K562 treated with DMSO at 1 percent for 48 hours (cell line): Measurements from ENCODE around the gene ZC3H10. TPM values are rescaled to one million over a fixed set of nuclear protein-coding genes. Genes with fewer than 3 reads are reported as not detected.

Experiments
- total RNA-seq: library from RNA; unstranded; fragments of 300-600 nt; gene quantifications from 2 replicates; pipeline ENCODE4 v1.2.3, GENCODE V29; 2022; ENCODE audit warnings: low replicate concordance; ENCODE audit errors: extremely low read depth

The ZC3H10 gene, protein sequence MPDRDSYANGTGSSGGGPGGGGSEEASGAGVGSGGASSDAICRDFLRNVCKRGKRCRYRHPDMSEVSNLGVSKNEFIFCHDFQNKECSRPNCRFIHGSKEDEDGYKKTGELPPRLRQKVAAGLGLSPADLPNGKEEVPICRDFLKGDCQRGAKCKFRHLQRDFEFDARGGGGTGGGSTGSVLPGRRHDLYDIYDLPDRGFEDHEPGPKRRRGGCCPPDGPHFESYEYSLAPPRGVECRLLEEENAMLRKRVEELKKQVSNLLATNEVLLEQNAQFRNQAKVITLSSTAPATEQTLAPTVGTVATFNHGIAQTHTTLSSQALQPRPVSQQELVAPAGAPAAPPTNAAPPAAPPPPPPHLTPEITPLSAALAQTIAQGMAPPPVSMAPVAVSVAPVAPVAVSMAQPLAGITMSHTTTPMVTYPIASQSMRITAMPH
- not detected in 2 replicates for total RNA-seq

DNA sequence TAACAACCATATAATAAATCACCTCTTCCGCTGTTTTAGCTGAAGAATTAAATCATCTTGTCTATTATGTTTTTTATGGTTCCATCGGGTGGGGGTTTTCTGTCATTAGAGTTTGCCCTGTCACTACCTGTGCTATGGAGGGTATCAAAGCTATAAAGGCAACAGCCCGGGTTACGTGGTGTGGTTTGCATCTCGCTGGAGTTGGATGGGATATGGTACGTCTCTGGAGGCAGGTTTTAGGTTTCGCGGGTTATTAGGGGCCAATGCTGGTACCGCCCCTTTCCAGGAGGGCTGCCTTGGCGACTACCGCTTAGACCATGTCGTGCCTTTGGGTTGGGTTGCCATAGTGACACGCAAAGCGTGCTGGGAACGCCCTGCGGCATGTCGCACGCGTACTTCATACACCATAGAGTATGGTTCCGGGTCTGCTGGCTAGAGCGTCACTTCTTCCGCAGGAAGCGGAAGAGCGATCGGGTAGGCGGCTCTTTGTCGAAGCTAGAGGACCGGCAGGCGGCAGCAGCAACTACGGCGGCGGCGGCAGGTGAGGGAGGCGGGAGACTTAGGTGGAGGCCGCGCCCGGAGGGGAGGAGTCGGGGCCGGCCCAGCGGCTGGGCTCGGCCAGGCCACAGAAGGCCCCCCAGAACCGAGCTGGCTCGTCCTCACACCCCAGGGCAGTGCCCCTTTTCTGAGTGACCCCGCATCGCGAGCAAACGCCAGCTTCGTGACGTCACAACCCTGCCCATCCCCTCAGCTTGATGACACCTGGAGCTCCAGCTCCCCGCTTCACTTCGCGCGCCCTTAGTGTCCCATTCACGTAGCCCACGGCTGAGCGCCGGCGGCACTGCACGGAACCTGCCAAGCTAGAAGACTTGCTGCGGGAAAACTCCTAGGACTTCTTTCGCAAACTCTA lies at the start of gene ZC3H10:
Gene ZC3H10 (plus strand): TSS at position 489 of the 910 bp plus-strand sequence. CDS start 2,297 bp downstream, outside the sequence.

DNA sequence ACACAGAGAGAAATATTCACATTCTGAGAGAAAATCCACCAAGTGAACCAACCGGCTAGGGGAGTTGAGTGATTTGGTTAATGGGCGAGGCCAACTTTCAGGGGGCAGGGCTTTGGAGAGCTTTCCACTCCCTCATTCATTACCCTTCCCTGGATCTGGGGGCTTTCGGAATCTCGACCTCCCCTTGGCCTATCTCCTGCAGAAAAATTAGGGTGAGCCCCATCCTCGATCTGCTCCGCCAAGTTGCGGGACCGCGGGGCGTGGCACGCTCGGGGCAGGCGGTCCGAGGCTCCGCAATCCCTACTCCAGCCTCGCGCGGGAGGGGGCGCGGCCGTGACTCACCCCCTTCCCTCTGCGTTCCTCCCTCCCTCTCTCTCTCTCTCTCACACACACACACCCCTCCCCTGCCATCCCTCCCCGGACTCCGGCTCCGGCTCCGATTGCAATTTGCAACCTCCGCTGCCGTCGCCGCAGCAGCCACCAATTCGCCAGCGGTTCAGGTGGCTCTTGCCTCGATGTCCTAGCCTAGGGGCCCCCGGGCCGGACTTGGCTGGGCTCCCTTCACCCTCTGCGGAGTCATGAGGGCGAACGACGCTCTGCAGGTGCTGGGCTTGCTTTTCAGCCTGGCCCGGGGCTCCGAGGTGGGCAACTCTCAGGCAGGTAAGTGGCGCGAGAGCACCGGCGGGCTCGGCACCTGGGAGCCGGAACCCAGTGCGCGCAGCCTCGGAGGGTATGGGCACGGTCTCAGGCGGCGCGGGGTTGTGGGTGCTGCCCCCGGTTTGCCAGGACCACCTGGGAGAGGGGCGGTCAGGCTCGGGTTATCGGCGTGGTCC lies 38.1 kb upstream of the ZC3H10 start, which contains the start of gene ERBB3:
Gene ERBB3 (plus strand): TSS at position 443 of the 833 bp plus-strand sequence. CDS start 136 bp downstream, at position 579.

DNA sequence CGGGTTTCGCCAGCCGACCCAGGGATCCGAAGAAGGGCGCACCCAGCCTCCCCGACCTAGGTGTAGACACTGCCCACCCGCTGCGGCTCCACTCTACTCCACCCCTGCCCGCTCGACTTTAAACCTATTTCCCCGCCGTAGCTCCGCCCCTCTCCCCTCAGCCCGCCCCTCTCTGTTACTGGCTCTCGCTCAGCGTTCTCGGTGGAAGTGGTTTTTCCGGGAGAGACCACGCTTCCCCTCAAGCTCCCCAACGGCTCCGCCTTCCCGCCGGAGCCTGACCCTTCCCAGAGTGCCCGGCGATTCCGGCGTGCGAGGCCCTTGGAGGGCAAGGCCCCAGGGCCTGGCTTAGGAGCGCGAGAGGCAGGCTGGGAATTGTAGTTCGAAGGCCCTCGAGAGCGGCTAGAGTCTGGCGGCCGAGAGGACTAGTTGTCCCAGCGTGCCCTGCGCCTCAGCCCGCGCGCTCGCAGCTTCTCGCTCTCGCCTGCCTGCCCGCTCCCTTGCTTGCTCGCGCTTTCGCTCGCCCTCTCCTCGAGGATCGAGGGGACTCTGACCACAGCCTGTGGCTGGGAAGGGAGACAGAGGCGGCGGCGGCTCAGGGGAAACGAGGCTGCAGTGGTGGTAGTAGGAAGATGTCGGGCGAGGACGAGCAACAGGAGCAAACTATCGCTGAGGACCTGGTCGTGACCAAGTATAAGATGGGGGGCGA lies 13.8 kb upstream of the ZC3H10 start, which contains the start of gene PA2G4:
Gene PA2G4 (plus strand): TSS at position 451 of the 706 bp plus-strand sequence. CDS start 179 bp downstream, at position 630.

DNA sequence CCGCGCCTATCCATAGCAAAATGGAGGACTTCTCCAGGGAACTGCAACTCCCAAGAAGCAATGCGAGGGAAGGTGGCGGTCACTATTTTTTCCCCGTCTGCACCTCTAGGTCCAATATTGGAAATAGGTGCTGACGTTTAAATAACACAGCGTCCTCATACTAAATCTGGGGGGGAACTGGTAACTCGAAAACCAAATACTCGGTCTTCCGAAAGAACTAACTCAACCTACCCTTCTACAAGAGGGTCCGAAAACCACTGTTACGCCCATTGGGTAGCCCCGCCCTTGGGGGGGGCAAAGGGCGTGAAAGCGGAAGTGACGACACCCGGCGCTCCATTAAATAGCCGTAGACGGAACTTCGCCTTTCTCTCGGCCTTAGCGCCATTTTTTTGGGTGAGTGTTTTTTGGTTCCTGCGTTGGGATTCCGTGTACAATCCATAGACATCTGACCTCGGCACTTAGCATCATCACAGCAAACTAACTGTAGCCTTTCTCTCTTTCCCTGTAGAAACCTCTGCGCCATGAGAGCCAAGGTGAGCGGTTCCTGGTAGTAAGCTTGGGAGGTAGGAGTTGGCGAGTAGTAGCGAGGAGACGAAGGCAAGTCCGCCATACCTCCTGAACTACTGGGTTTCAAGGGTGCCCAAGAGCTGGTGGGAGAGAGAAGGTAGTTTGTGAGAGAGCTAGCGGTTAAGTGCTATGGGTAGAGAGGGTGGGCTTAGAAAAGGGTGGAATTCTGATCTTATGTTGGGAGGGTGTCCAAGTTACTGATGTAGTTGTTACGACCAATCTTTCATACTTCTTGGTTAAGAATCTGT lies 1.6 kb upstream of the ZC3H10 start, which contains the start of gene RPL41:
Gene RPL41 (plus strand): TSS at position 367 of the 815 bp plus-strand sequence.

DNA sequence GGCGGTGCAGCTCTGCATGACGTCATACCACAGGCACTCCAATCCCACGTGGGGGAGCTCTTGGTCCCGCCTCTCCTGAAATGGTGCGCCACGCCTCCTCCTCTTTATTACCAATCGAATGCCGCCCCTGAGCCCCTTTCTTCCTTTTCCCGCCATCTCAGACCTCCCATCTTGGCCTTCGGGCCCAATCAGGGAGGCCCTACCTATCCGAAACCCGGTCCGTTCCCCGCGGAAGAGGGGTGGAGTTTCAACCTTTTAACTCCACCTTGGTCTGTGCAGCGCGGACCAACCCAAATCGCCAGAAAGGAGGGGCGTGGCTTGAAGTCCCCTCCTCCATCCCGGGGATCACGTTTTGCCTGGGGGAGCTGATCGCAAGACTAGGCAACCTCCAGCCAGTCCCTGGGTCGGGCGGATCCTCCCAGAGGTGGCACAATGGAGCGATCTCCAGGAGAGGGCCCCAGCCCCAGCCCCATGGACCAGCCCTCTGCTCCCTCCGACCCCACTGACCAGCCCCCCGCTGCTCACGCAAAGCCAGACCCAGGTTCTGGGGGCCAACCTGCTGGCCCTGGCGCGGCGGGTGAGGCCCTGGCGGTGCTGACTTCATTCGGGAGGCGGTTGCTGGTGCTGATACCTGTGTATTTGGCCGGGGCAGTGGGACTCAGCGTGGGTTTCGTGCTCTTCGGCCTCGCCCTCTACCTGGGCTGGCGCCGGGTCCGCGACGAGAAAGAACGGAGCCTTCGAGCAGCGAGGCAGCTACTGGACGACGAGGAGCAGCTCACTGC lies 10.0 kb downstream of the ZC3H10 start, which contains the start of gene ESYT1:
Gene ESYT1 (plus strand): TSS at position 380 of the 782 bp plus-strand sequence. CDS start 53 bp downstream, at position 433.

DNA sequence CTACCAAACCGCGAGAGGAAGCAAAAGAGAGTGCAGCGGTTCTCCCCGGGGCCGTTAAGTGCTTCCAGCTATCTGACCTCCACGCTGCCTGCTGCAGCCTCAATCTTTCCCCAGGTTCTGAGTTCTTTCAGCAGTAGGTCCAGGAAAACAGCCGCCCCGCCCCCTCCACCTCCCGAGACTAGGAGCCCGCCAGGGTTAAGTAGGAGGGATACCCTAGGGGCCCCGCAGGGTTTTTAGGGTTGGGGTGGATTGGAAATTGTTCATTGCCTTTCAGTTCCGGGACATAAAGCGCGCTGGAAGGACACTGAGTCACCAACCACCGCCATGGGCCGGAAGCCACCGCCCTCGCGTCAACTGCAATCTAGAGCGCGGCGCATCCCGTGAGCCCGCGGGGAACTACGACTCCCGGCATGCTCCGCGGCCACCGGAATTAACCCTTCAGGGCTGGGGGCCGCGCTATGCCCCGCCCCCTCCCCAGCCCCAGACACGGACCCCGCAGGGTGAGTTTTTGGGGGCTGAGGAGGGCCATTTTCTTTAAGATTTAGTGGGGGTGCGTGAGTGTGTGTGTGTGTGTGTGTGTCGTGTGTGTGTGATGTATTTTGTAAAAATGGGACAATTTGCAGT lies 34.2 kb downstream of the ZC3H10 start, which contains the start of gene MYL6B:
Gene MYL6B (plus strand): TSS at position 456 of the 624 bp plus-strand sequence. CDS start 1,332 bp downstream, outside the sequence.

DNA sequence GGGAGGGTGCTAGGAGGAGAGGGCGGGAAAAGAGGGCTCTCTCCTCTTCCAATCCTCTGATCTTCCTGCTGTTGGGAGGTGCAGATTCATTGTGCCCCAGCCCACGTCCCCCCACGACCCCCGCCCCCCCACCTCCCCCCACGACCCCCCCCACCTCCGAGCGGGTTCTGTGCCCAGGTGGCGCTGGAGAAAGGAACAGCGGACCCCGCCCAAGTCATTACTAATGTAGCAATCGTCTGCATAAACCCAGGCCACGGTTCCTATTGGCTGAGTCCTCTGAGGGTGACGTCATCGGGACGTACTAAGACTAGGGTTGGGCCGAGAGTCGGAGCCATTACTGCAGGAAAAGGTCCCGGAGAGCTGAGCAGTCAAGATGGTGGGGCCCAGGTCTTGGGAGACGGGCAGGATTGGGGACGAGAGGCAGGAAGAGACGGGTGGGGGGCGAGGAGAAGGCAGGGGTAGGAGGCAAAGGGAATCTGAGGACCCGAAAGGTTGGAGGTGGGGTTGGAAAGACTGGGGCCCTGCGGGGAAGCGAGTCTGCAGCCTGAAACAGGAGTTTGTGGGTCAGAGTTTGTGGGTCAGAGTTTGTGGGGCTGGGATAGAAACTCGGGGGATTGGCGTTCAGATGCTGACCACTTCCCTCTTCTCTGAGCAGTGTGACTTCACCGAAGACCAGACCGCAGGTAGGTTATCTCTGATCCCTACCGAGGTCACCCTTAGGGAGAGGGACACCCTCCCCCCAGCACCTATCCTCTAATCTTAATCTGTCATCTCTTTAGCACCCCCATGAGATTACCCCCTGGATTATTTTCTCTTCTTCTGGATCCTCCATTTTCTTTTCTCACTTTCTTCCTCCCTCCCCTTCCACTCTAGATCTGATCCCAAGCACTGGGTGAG lies 40.2 kb downstream of the ZC3H10 start, which contains the start of gene MYL6:
Gene MYL6 (plus strand): TSS at position 331 of the 897 bp plus-strand sequence. CDS start 43 bp downstream, at position 374.

Other genes starting within 250 kb of the ZC3H10 start
- gene PYM1, start 190.4 kb upstream of the ZC3H10 start, total RNA-seq, result not detected in 2 replicates
- gene DGKA, start 187.1 kb upstream of the ZC3H10 start, total RNA-seq, result not detected in 2 replicates
- not detected in 2 replicates for gene PMEL, start 152.2 kb upstream of the ZC3H10 start, total RNA-seq
- not detected in 2 replicates for gene CDK2, start 151.4 kb upstream of the ZC3H10 start, total RNA-seq
- not detected in 2 replicates for gene RAB5B, start 144.2 kb upstream of the ZC3H10 start, total RNA-seq
- gene SUOX, start 121.0 kb upstream of the ZC3H10 start, total RNA-seq, result not detected in 2 replicates
- not detected in 2 replicates for gene IKZF4, start 97.2 kb upstream of the ZC3H10 start, total RNA-seq
- gene RPS26, start 76.3 kb upstream of the ZC3H10 start, total RNA-seq, result not detected in 2 replicates
- gene ERBB3, start 38.1 kb upstream of the ZC3H10 start, total RNA-seq, result not detected in 2 replicates
- not detected in 2 replicates for gene PA2G4, start 13.7 kb upstream of the ZC3H10 start, total RNA-seq
- gene RPL41, start 1.6 kb upstream of the ZC3H10 start, total RNA-seq, result 6,813 TPM in 1 of 2 replicates, not detected in the other
- 641 TPM in 1 of 2 replicates, not detected in the other for gene ESYT1, start 10.0 kb downstream of the ZC3H10 start, total RNA-seq
- not detected in 2 replicates for gene MYL6B, start 34.3 kb downstream of the ZC3H10 start, total RNA-seq
- 1,727 TPM in 1 of 2 replicates, not detected in the other for gene MYL6, start 40.1 kb downstream of the ZC3H10 start, total RNA-seq
- not detected in 2 replicates for gene SMARCC2, start 71.2 kb downstream of the ZC3H10 start, total RNA-seq
- gene RNF41, start 103.7 kb downstream of the ZC3H10 start, total RNA-seq, result not detected in 2 replicates
- not detected in 2 replicates for gene NABP2, start 106.1 kb downstream of the ZC3H10 start, total RNA-seq
- not detected in 2 replicates for gene SLC39A5, start 111.8 kb downstream of the ZC3H10 start, total RNA-seq
- not detected in 2 replicates for gene ANKRD52, start 140.1 kb downstream of the ZC3H10 start, total RNA-seq
- not detected in 2 replicates for gene COQ10A, start 148.7 kb downstream of the ZC3H10 start, total RNA-seq
- 326 TPM in 1 of 2 replicates, not detected in the other for gene CS, start 182.1 kb downstream of the ZC3H10 start, total RNA-seq
- not detected in 2 replicates for gene CNPY2, start 197.7 kb downstream of the ZC3H10 start, total RNA-seq
- not detected in 2 replicates for gene PAN2, start 215.7 kb downstream of the ZC3H10 start, total RNA-seq
- gene IL23A, start 220.6 kb downstream of the ZC3H10 start, total RNA-seq, result not detected in 2 replicates
- gene STAT2, start 241.8 kb downstream of the ZC3H10 start, total RNA-seq, result not detected in 2 replicates
- not detected in 2 replicates for gene APOF, start 244.6 kb downstream of the ZC3H10 start, total RNA-seq